ENCODE measurements around the gene NEGR1.

DNA sequence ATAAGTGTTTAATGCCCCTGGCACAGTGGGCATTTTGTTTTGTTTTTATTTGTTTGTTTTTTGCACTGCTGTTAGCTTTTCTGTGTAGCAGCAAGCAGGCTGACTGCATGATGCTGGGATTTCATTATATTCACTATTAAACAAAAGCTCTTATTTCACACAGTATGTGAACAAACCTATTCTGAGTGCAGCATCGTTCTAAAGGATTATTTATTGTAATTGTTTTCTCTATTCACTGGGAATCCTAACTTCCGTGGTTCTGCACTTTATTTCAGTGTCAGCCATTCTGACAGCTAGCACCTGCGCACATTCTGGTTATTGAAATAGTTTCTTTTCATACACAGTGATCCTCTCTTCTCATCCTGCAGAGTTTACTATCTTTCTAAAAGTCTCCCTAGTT is 595.0 kb downstream of the NEGR1 start:
- TF ChIP-seq CREB1 (CRISPR knock-in tag; IDR thresholded peaks at IDR 0.05; ENCODE audit: low read depth), result no peak
- TF ChIP-seq, protein P1, sequence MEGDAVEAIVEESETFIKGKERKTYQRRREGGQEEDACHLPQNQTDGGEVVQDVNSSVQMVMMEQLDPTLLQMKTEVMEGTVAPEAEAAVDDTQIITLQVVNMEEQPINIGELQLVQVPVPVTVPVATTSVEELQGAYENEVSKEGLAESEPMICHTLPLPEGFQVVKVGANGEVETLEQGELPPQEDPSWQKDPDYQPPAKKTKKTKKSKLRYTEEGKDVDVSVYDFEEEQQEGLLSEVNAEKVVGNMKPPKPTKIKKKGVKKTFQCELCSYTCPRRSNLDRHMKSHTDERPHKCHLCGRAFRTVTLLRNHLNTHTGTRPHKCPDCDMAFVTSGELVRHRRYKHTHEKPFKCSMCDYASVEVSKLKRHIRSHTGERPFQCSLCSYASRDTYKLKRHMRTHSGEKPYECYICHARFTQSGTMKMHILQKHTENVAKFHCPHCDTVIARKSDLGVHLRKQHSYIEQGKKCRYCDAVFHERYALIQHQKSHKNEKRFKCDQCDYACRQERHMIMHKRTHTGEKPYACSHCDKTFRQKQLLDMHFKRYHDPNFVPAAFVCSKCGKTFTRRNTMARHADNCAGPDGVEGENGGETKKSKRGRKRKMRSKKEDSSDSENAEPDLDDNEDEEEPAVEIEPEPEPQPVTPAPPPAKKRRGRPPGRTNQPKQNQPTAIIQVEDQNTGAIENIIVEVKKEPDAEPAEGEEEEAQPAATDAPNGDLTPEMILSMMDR (conservative IDR thresholded peaks at IDR 0.05; ENCODE audit: low read depth in 2 of 2), result no peak
- TF ChIP-seq EZH2 (IDR thresholded peaks at IDR 0.05; ENCODE audit: low read depth, unreplicated experiment), result no peak
- TF ChIP-seq ZNF331 (CRISPR knock-in tag; IDR thresholded peaks at IDR 0.05; ENCODE audit: low read depth), result no peak
- no peak for TF ChIP-seq REST (IDR thresholded peaks at IDR 0.05; ENCODE audit: unreplicated experiment)
- no peak for TF ChIP-seq EZH2phosphoT487 (IDR thresholded peaks at IDR 0.05; ENCODE audit: unreplicated experiment)
- no peak for TF ChIP-seq JUNB (IDR thresholded peaks at IDR 0.05; ENCODE audit: unreplicated experiment)
- no peak for TF ChIP-seq NANOG (IDR thresholded peaks at IDR 0.05; ENCODE audit: borderline replicate concordance)
- no peak for TF ChIP-seq POLR2AphosphoS5 (IDR thresholded peaks at IDR 0.05; ENCODE audit: low read depth)

Data from GM23338 (cell line).